Fibroblast of lung (primary cell): Measurements from ENCODE around the gene PIGR. TPM values are rescaled to one million over a fixed set of nuclear protein-coding genes. Genes with fewer than 3 reads are reported as not detected.

Source experiments
- DNase-seq, 2 donors: peaks; one replicate each; pipeline versions ENCODE4 v3.0.0 to v3.0.0-alpha.2; 2010; ENCODE audit warnings: low read depth in 2 of 2
- H2AFZ ChIP-seq: 2 replicates; pipeline ENCODE4 v1.5.1; 2012; ENCODE audit warnings: low read length, control low read depth, inconsistent platforms
- H3K27ac ChIP-seq: 2 replicates; pipeline ENCODE4 v1.5.1; 2011; ENCODE audit warnings: low read length, control low read depth; ENCODE audit not compliant: insufficient read depth
- H3K27me3 ChIP-seq: 2 replicates; pipeline ENCODE4 v1.5.1; 2011; ENCODE audit warnings: mild to moderate bottlenecking, low read length; ENCODE audit not compliant: control insufficient read depth, insufficient read depth
- H3K36me3 ChIP-seq: 2 replicates; pipeline ENCODE4 v1.5.1; 2011; ENCODE audit warnings: low read length; ENCODE audit not compliant: control insufficient read depth, insufficient read depth
- H3K4me1 ChIP-seq: 2 replicates; pipeline ENCODE4 v1.5.1; 2011; ENCODE audit warnings: low read length; ENCODE audit not compliant: control insufficient read depth, insufficient read depth; ENCODE audit errors: extremely low read depth
- H3K4me2 ChIP-seq: 2 replicates; pipeline ENCODE4 v1.5.1; 2011; ENCODE audit warnings: low read length, control low read depth; ENCODE audit not compliant: insufficient read depth; ENCODE audit errors: extremely low read depth
- H3K4me3 ChIP-seq, 4 experiments: fragments of 200-600 bp in 1 of 4; sonication (generic) in 1 of 4; replicated peaks in 1 of 4; 2 replicates each; pipeline ENCODE4 v1.5.1; 2011 to 2016; ENCODE audit warnings: low read length in 4 of 4, low read depth in 3 of 4, mild to moderate bottlenecking in 3 of 4, control low read depth in 2 of 4, inconsistent platforms in 1 of 4, mixed read lengths in 1 of 4; ENCODE audit not compliant: insufficient read depth in 1 of 4; ENCODE audit errors: control extremely low read depth in 1 of 4
- H3K79me2 ChIP-seq: 2 replicates; pipeline ENCODE4 v1.5.1; 2012; ENCODE audit warnings: mild to moderate bottlenecking, low read length, inconsistent platforms; ENCODE audit not compliant: control insufficient read depth, insufficient read depth
- H3K9ac ChIP-seq: 2 replicates; pipeline ENCODE4 v1.5.1; 2011; ENCODE audit warnings: mild to moderate bottlenecking, low read length, control low read depth; ENCODE audit not compliant: insufficient read depth
- H3K9me3 ChIP-seq: 2 replicates; pipeline ENCODE4 v1.5.1; 2012; ENCODE audit warnings: low read depth, low read length; ENCODE audit not compliant: control insufficient read depth, insufficient read depth
- H4K20me1 ChIP-seq: 2 replicates; pipeline ENCODE4 v1.5.1; 2011; ENCODE audit warnings: low read length; ENCODE audit not compliant: control insufficient read depth, insufficient read depth; ENCODE audit errors: extremely low read depth
- CTCF ChIP-seq, 2 donors: IDR thresholded peaks in 1 of 2; conservative IDR thresholded peaks in 1 of 2; 1 replicate in 1 of 2; 2 replicates in 1 of 2; pipeline ENCODE4 v1.5.1; 2011 to 2012; ENCODE audit warnings: low read length in 2 of 2, control low read depth in 1 of 2, inconsistent platforms in 1 of 2, low read depth in 1 of 2, mild to moderate bottlenecking in 1 of 2
- EZH2 ChIP-seq: IDR thresholded peaks from 2 replicates; pipeline ENCODE4 v1.5.1; 2012; ENCODE audit warnings: low read length, control low read depth, mild to moderate bottlenecking; ENCODE audit errors: missing control alignments
- polyA plus RNA-seq, 2 donors: library from polyadenylated mRNA; depleted of rRNA in 1 of 2; stranded (reverse) in 1 of 2; unstranded in 1 of 2; fragments of >200 nt; gene quantifications; 2 replicates each; pipeline ENCODE4 v1.2.1, GENCODE V29; 2011 to 2012; ENCODE audit warnings: missing spikeins in 1 of 2
- total RNA-seq: library from RNA; depleted of rRNA; stranded (reverse); fragments of >200 nt; gene quantifications from 2 replicates; pipeline ENCODE4 v1.2.1, GENCODE V29; 2014

PIGR gene
- total and polyA plus RNA-seq, 2 donors (not counting 1 experiment from before 2014, with no cell fraction given) = not detected

GRCh38 chr1:206940588-206940936, 5.7 kb downstream of the PIGR start:
- Histone ChIP-seq H3K4me1 (no peaks in the 10 kb centered on the region), H3K36me3 (no peaks in the 10 kb centered on the region), H3K79me2 (no peaks in the 10 kb centered on the region), H3K27me3 (peaks cover 26% of the 10 kb centered on the region), H3K4me3 (no peak overlapping the region), H3K9me3 (no peaks in the 10 kb centered on the region), H3K27ac (no peak overlapping the region), H2AFZ (no peak overlapping the region), H3K9ac (no peak overlapping the region), H3K4me2 (no peak overlapping the region), H4K20me1 (no peaks in the 10 kb centered on the region)
- DNase-seq = no peak
- no peak for TF ChIP-seq CTCF (conservative IDR thresholded peaks at IDR 0.05 in 1 of 2, IDR thresholded peaks at IDR 0.05 in 1 of 2; ENCODE audit: low read depth in 1 of 2, low read length in 2 of 2)
- TF ChIP-seq EZH2 = no peak

- Histone ChIP-seq H3K9me3 (no peaks in the 10 kb centered on the region), H3K4me1 (no peaks in the 10 kb centered on the region), H3K79me2 (no peaks in the 10 kb centered on the region), H3K9ac (no peak overlapping the region), H3K27ac (no peak overlapping the region), H2AFZ (no peak overlapping the region), H3K36me3 (no peaks in the 10 kb centered on the region), H3K4me2 (no peak overlapping the region), H3K4me3 (no peak overlapping the region), H3K27me3 (peaks cover 23% of the 10 kb centered on the region), H4K20me1 (no peaks in the 10 kb centered on the region)
- TF ChIP-seq CTCF (conservative IDR thresholded peaks at IDR 0.05 in 1 of 2, IDR thresholded peaks at IDR 0.05 in 1 of 2; ENCODE audit: low read depth in 1 of 2, low read length in 2 of 2) = no peak
- no peak for TF ChIP-seq EZH2
- DNase-seq = no peak
Measured at GRCh38 chr1:206939841-206940587, 6.3 kb downstream of the PIGR start.

GRCh38 chr1:206939131-206939530, 7.1 kb downstream of the PIGR start:
- no peaks in the 10 kb centered on the region for H3K9me3 ChIP-seq

More at GRCh38 chr1:206939131-206939530, 7.1 kb downstream of the PIGR start:
- Histone ChIP-seq H4K20me1 (no peaks in the 10 kb centered on the region), H3K9ac (no peak overlapping the region), H3K27me3 (peaks cover 25% of the 10 kb centered on the region), H3K4me2 (no peak overlapping the region), H3K27ac (no peak overlapping the region), H3K4me1 (no peaks in the 10 kb centered on the region), H3K79me2 (no peaks in the 10 kb centered on the region), H2AFZ (no peak overlapping the region), H3K36me3 (no peaks in the 10 kb centered on the region), H3K4me3 (no peak overlapping the region)
- no peak for TF ChIP-seq EZH2
- TF ChIP-seq CTCF (conservative IDR thresholded peaks at IDR 0.05 in 1 of 2, IDR thresholded peaks at IDR 0.05 in 1 of 2; ENCODE audit: low read depth in 1 of 2, low read length in 2 of 2) = no peak
- DNase-seq = no peak
